HG02840 (cell line): ENCODE measurements around the gene MMP15.

Source experiments
- ATAC-seq: cut with Tn5 transposase; IDR thresholded peaks from one replicate; pipeline ENCODE4 v1.9.1; 2021; ENCODE audit warnings: mild to moderate bottlenecking, moderate library complexity, moderate number of reproducible peaks; ENCODE audit not compliant: unreplicated experiment, low FRiP score

The MMP15 gene

GRCh38 chr16:58032710-58033293 lies 7.2 kb downstream of the MMP15 start:
- ATAC-seq, result no peak

GRCh38 chr16:58034128-58034685 lies 8.7 kb downstream of the MMP15 start:
- ATAC-seq, result no peak

DNA sequence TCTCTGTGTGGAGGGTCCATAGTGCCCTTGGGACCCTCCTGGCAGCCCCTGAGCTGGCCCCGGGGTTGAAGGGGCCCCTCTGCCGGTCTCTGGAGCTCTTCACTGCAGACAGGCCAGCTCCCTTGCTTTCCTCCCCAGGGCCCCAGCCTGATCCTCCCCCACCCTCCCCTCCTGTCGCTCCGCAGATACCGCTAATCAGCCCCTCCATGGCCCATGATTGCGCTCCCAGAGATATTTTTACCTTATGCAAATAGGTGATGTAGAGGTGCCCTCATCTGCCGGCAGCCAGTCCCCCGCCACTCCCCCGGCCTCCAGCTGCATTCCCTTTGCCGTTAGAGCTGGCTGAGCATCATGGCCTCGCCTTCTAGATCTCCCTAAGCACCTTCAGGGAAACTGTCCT lies 9.2 kb downstream of the MMP15 start:
- ATAC-seq, result no peak

- ATAC-seq, result no peak
These were observed 10.0 kb downstream of the MMP15 start for GRCh38 chr16:58035356-58036170.

DNA sequence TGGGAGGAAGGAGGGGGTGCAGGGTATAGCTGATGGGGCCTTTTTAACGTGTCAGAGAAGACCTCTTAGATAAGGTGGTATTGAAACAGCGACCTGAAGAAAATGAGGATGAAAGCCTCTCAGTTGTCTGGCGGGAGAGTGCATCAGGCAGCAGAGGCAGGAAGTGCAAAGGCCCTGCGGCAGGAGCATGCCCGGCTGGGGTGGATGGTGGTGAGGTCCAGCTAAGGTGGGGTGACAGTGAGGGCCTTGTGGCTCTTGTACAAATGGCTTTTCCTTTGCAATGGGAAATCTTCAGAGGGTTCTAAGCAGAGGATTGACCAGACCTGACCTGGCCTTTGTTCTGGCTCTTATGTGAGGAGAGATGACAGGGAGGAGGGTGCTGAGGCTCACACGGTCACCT lies 11.4 kb downstream of the MMP15 start:
- no peak for ATAC-seq

- ATAC-seq, result no peak
These were observed 12.0 kb downstream of the MMP15 start for GRCh38 chr16:58037365-58038057.

- ATAC-seq, result no peak
These were observed 12.7 kb downstream of the MMP15 start for GRCh38 chr16:58038219-58038641.

DNA sequence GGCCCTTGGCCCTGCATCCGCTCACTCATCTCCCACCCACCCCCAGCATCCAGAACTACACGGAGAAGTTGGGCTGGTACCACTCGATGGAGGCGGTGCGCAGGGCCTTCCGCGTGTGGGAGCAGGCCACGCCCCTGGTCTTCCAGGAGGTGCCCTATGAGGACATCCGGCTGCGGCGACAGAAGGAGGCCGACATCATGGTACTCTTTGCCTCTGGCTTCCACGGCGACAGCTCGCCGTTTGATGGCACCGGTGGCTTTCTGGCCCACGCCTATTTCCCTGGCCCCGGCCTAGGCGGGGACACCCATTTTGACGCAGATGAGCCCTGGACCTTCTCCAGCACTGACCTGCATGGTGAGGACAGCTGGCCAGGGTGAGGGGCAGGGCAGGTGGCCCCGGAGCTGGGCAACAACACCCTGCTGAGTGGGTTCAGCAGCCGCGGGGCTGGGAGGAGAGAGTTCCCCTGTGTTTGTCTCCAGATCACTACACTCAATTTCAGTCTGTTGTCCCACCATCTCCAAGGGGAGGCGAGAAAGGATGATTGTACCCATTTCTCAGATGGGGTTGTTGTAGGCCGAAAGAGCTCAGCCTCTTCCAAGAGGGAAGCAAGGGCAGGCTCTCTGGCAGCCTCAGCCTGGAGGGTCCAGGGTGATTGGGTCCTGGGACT lies 14.4 kb downstream of the MMP15 start:
- no peak for ATAC-seq

GRCh38 chr16:58040496-58040846 lies 14.9 kb downstream of the MMP15 start:
- ATAC-seq, result no peak

DNA sequence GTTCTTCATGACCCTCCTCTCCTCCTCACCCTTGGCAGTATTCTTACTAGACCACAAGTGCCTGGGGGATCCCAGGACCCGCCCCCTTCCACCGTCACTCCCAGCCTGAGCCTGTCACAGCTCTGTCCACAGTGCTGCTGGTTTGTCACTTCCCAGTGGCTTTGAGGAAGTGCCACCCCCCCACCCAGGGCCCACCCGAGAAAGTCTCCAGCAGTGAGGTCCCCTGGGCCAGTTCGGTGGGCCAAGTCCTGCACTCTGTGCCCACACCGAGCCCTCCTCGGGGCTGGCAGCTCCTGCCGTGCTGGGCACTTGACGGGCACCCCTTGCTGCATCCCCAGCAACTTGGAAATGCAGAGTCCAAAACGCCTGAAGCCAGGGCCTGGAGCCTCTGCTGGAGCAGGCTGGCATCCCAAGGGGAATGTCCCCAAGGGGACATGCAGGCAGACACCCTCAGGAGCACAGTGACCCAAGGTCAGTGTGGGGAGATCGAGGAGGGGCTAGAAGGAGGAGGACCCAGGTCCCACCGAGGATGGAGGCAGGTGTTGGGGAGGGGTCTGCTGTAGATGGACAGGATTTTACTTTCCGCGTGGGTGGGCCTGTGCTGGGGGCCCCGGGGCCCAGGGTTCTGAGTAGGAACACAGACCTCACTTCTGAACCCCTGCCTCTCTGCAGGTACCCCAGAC lies 15.5 kb downstream of the MMP15 start:
- no peak for ATAC-seq

- ATAC-seq, result no peak
These were observed 16.0 kb downstream of the MMP15 start for GRCh38 chr16:58041628-58041955.

DNA sequence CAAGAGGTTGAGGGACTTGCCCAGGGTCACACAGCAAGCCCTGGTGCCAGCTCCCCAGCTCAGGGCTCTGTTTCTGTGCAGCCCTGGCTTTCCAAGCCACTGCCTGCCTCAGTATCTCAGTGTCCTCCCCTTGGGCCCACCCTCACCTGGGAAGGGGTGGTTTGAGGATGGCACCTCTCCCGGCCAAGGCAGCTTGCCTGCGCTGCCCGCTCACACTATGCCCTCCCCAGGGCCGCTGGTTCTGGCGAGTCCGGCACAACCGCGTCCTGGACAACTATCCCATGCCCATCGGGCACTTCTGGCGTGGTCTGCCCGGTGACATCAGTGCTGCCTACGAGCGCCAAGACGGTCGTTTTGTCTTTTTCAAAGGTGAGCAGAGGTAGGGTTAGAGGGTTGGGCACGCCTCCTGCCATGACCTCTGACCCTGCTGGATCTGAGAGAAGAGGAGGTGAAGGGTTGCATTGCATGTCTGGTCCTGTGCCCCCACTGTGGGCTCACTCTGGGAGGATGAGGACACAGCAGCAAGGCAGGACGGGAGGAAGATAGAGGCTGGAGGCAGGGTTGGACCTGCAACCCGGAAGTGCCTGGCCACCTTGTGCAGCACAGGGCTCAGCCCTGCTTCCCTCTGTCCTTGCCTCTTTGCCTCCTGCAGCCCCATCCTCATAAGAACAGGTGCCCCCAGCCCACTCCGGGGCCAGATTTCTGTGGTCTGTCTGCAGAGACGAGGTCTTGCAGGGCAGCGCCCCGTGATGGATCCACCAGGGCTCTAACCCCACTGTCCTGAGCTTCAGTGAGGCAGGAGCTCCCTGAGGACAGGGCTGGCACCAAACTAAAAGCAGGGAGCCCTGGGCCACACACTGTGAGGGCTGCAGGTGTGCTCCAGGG lies 16.7 kb downstream of the MMP15 start:
- ATAC-seq, result no peak

DNA sequence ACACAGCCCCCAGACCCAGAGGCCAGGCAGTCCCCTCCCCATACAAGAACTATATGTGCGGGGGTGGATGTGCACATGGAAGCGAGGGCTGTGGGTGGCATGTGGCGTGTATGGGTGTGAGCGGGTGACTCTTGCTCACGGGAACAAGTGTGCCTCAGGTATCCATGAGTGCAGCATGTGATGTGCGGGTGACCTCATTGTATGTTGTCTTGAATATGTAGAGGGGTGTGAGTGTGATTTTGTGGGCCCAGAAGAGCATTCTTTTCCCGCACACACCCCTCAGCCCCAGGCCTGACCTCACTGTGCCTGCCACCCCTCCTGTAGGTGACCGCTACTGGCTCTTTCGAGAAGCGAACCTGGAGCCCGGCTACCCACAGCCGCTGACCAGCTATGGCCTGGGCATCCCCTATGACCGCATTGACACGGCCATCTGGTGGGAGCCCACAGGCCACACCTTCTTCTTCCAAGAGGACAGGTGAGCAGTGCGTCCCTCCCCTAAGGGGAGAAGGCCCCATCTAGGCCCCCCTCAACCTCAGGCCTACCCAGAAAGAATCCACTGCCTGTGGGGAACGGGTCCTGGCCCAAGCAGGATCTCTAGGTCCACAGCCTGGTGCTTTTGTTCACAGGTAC lies 17.4 kb downstream of the MMP15 start:
- no peak for ATAC-seq

DNA sequence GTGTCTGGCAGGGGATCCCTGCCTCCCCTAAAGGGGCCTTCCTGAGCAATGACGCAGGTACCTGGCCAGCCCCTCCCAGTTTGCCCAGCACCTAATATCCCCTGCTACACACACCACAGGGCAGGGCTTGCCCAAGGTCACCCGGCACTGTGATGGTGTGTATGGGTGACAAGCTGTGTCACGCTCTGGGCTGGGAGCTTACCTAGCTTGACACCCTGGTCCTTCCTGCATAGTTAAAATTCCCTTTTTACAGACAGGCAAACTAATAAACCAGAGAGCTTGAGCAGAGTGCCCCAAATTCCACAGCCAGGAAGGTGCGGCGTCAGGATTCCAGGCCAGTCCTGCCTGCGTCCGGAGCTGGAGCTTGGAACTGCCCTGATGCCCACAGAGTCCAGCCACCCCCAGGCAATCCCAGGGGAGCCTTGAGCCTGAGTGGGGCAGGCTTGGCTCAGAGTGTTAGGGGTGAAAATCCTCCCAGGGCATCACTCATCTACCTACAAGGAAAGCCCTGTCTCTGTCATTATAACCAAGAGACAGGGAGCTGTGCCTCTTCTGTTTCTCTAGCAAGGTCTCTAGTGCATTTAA lies 18.1 kb downstream of the MMP15 start:
- ATAC-seq, result no peak

DNA sequence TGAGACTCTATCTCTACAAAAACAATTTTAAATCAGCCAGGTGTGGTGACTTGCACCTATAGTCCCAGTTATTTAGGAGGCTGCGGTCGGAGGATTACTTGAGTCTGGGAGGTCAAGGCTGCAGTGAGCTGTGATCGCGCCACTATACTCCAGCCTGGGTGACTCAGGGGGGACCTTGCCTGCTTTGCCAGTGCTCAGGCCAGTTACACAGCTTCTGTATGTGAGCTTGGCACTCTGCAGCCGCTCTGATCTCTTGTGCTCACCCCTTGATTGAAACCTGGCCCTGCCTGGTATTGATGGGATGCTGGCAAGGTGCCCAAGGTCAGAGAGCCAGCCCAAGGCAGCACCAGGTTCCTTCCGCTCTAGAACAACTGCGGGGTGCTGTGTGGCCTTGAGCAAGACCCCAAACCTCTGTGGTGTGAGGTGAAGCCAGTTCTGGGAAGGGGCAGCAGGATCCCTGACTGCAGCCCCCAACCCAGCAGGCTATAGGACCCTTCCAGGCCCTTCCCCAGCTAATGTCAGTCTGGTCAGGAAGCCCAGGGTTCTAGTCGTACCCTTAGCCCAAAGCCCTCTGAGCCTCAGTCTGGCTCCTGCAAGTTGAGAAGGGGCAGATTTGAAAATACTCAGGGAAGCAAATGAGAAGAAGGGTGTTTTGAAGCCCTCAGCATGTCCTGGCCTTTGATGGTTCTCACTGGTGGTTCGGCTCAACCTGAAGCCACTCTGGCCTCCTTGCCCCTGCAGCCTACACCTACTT lies 18.9 kb downstream of the MMP15 start:
- no peak for ATAC-seq

- ATAC-seq, result no peak
These were observed 19.5 kb downstream of the MMP15 start for GRCh38 chr16:58045096-58045495.

DNA sequence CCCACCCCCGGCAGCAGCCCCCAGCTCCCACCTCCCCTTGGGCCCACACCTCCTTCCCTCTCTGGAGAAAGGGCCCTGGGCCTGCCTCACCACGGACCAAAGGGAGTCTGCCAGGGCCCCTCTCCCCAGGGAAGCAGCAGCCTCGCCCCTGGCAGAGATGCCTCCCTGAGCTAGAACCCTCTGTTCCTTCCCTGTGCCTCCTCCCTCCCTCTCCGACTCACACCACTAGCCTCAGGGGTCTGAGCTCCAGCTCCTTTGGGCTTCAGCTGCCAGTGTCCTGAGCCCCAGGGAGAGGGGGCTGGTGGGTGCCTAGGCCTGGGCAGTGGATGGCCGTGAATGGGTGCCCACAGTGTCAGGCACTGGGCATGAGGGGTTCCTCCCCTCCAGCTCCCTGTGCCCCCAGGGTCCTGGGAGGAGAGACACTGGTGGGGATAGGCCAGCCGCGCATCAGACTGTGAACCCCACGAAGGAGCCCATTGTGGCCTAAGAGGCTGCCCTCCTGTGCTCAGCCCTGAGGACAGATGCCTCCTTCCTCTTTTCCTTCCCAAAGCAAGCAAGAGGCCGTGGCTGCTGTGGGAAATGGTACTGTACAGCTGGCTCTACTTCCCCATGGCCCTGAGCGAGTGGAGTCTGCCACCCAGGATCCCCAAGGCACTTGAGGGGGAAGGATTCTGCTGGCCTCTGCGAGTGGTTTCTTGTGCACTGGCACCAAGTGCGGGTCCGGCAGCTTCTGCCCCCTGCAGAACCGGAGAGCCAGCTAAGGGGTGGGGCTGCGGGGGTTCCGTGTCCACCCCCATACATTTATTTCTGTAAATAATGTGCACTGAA lies 20.7 kb downstream of the MMP15 start:
- ATAC-seq, result no peak
